HepG2 (cell line): Measurements from ENCODE around the gene WDR81. TPM values are rescaled to one million over a fixed set of nuclear protein-coding genes. Genes with fewer than 3 reads are reported as not detected.
A peak's percentile ranks its signal among the peaks of the same experiment; 100 is the strongest.

ENCODE experiments used
- ATAC-seq: fragments of 200-7000 bp; cut with Tn5 transposase; 3 replicates; pipeline ENCODE4 v1.9.1; 2020; ENCODE audit warnings: mild to moderate bottlenecking, moderate library complexity
- BruUV-seq: library from RNA; stranded (reverse); fragments of 400-500 nt; replicated peaks from 2 replicates; lab custom pipeline; 2021; lab: Mats Ljungman, UMichigan
- CTCF ChIA-PET: fragments of 300-600 bp; formaldehyde crosslinking; extraction: SDS; loops from one replicate; lab custom pipeline; 2021; ENCODE audit warnings: low total read pairs, inconsistent platforms, low intra/inter-chr PET ratio; lab: Yijun Ruan, JAX
- POLR2A ChIA-PET: fragments of 350-600 bp; sonication (Branson Sonifier 250); formaldehyde crosslinking; loops from one replicate; lab custom pipeline; 2020; ENCODE audit warnings: antibody characterized with exemption, inconsistent platforms; lab: Yijun Ruan, JAX
- DNase-seq: peaks from one replicate; pipeline ENCODE4 v3.0.0-alpha.2; 2015; ENCODE audit warnings: low spot score
- FAIRE-seq: peaks from 3 replicates; lab custom pipeline; 2011; peaks lifted over from hg19 to GRCh38; lab: Jason Lieb, UNC
- H2AFZ ChIP-seq: one replicate; pipeline ENCODE4 v1.6.1; 2011; ENCODE audit warnings: low read length, inconsistent platforms
- H3K27ac ChIP-seq: fragments of 300-600 bp; 3 replicates; pipeline ENCODE4 v1.8.0; 2011; ENCODE audit warnings: mixed run types, mild to moderate bottlenecking, mixed read lengths, low read length, inconsistent platforms; ENCODE audit not compliant: insufficient read depth; ENCODE audit errors: extremely low read length
- H3K27me3 ChIP-seq, 2 experiments: fragments of 200-600 bp in 1 of 2; 2 replicates in 1 of 2; 3 replicates in 1 of 2; pipeline versions ENCODE4 v1.6.0 to v1.8.0; 2011; ENCODE audit warnings: low read length in 2 of 2, mild to moderate bottlenecking in 2 of 2, moderate library complexity in 2 of 2, inconsistent platforms in 1 of 2; ENCODE audit not compliant: insufficient read depth in 2 of 2, control insufficient read depth in 1 of 2
- H3K36me3 ChIP-seq, 2 experiments: fragments of 200-600 bp in 1 of 2; replicated peaks in 1 of 2; 2 replicates in 1 of 2; 3 replicates in 1 of 2; pipeline versions ENCODE4 v1.5.1 to v1.8.0; 2011; ENCODE audit warnings: low read length in 2 of 2, inconsistent platforms in 1 of 2; ENCODE audit not compliant: insufficient read depth in 2 of 2, control insufficient read depth in 1 of 2
- H3K4me1 ChIP-seq: 2 replicates; pipeline ENCODE4 v1.5.1; 2012; ENCODE audit warnings: low read length, inconsistent platforms; ENCODE audit not compliant: insufficient read depth
- H3K4me2 ChIP-seq: 2 replicates; pipeline ENCODE4 v1.6.0; 2011; ENCODE audit warnings: low read depth, low read length, inconsistent platforms
- H3K4me3 ChIP-seq, 3 experiments: fragments of 200-600 bp in 1 of 3; sonication (generic), shearing (Covaris generic) in 1 of 3; replicated peaks in 1 of 3; 2 replicates each; pipeline ENCODE4 v1.5.1; 2011 to 2016; ENCODE audit warnings: low read length in 3 of 3, inconsistent platforms in 2 of 3, low read depth in 2 of 3, mild to moderate bottlenecking in 2 of 3, control low read depth in 1 of 3, mixed read lengths in 1 of 3; ENCODE audit not compliant: insufficient read depth in 1 of 3
- H3K79me2 ChIP-seq: one replicate; pipeline ENCODE4 v1.6.1; 2011; ENCODE audit warnings: low read length, inconsistent platforms; ENCODE audit not compliant: insufficient read depth
- H3K9ac ChIP-seq: 2 replicates; pipeline ENCODE4 v1.6.0; 2011; ENCODE audit warnings: mild to moderate bottlenecking, low read depth, low read length, inconsistent platforms; ENCODE audit not compliant: insufficient read depth
- H3K9me3 ChIP-seq: 2 replicates; pipeline ENCODE4 v1.5.1; 2012; ENCODE audit warnings: mild to moderate bottlenecking, low read length
- H4K20me1 ChIP-seq: 2 replicates; pipeline ENCODE4 v1.6.0; 2011; ENCODE audit warnings: inconsistent platforms, mild to moderate bottlenecking, low read length, moderate library complexity; ENCODE audit not compliant: insufficient read depth
- HOXA5 ChIP-seq: sonication (generic); formaldehyde crosslinking; IDR thresholded peaks from 2 replicates; pipeline ENCODE4 v1.4.0; 2020; ENCODE audit warnings: missing genetic modification reagents
- KLF13 ChIP-seq: sonication (generic); formaldehyde crosslinking; IDR thresholded peaks from 2 replicates; pipeline ENCODE4 v1.4.0; 2020; ENCODE audit warnings: mild to moderate bottlenecking, missing genetic modification reagents
- MNT ChIP-seq: fragments of 450-650 bp; IDR thresholded peaks from 2 replicates; pipeline ENCODE4 v1.6.1; 2016
- MTERF4 ChIP-seq: sonication (generic); formaldehyde crosslinking; IDR thresholded peaks from 2 replicates; pipeline ENCODE4 v1.8.0; 2023; ENCODE audit warnings: mild to moderate bottlenecking, missing genetic modification reagents
- NONO ChIP-seq, 2 experiments: fragments of 450-650 bp in 1 of 2; sonication (generic) in 1 of 2; formaldehyde crosslinking in 1 of 2; IDR thresholded peaks in 1 of 2; conservative IDR thresholded peaks in 1 of 2; 2 replicates each; pipeline versions ENCODE4 v1.6.1 to v1.8.0; 2017 to 2022; ENCODE audit warnings: mild to moderate bottlenecking in 1 of 2, missing genetic modification reagents in 1 of 2, moderate library complexity in 1 of 2
- TEAD2 ChIP-seq: sonication (generic); formaldehyde crosslinking; IDR thresholded peaks from 2 replicates; pipeline ENCODE4 v1.9.0; 2021; ENCODE audit warnings: missing genetic modification reagents
- YY1 ChIP-seq: IDR thresholded peaks from 2 replicates; pipeline ENCODE4 v1.6.1; 2011; ENCODE audit warnings: low read length, low read depth, moderate library complexity, mild to moderate bottlenecking; ENCODE audit not compliant: insufficient read depth, insufficient replicate concordance
- ZBTB39 ChIP-seq: sonication (generic); formaldehyde crosslinking; IDR thresholded peaks from 2 replicates; pipeline ENCODE4 v1.5.0; 2020; ENCODE audit warnings: missing genetic modification reagents
- ZNF160 ChIP-seq: sonication (generic); formaldehyde crosslinking; IDR thresholded peaks from 2 replicates; pipeline ENCODE4 v1.8.0; 2022; ENCODE audit warnings: mild to moderate bottlenecking, inconsistent platforms, missing genetic modification reagents
- ZNF207 ChIP-seq: fragments of 450-650 bp; IDR thresholded peaks from 2 replicates; pipeline ENCODE4 v1.6.1; 2016; ENCODE audit warnings: antibody characterized with exemption, borderline replicate concordance
- ZNF615 ChIP-seq: sonication (generic); formaldehyde crosslinking; IDR thresholded peaks from 2 replicates; pipeline ENCODE4 v1.5.0; 2020; ENCODE audit warnings: mild to moderate bottlenecking, missing genetic modification reagents, borderline replicate concordance
- WGBS: methylation state at CpG from one replicate; pipeline ENCODE4 v1.1.6; 2017; ENCODE audit warnings: low lambda C conversion rate; 5-methylcytosine and 5-hydroxymethylcytosine counted together
- in situ Hi-C: cut with HindIII; loops from 2 replicates; pipeline ENCODE4 v1.10.0; 2017; ENCODE audit warnings: low pct_unique_long_range_greater_than_20kb; ENCODE audit not compliant: extremely low pct_ligation_motif_present
- intact Hi-C: fragments of 100-400 bp; cut with micrococcal nuclease; formaldehyde crosslinking; loops from one replicate; pipeline ENCODE4 v1.10.0; 2022; ENCODE audit not compliant: unreplicated experiment
- polyA plus RNA-seq, 8 experiments: library from polyadenylated mRNA; depleted of rRNA in 3 of 8; stranded (reverse) in 7 of 8; unstranded in 1 of 8; fragments of >200 nt; fragmentation: Illumina TruSeq in 4 of 8; extraction: Trizol in 4 of 8; gene quantifications; 2 replicates each; pipeline versions ENCODE4 v1.2.1 to v1.2.3, GENCODE V29; 2011 to 2016; ENCODE audit warnings: low read depth in 4 of 8, missing spikeins in 1 of 8, mixed read lengths in 1 of 8; ENCODE audit not compliant: insufficient read depth in 1 of 8
- total RNA-seq, 5 experiments: library from RNA; depleted of rRNA; stranded (reverse); fragments of >200 nt; fragmentation: Illumina TruSeq; extraction: Trizol; gene quantifications; 2 replicates each; pipeline ENCODE4 v1.2.3, GENCODE V29; 2016; ENCODE audit warnings: low read depth in 1 of 5
- TF ChIP-seq, protein P1 (sequence below): sonication (generic); formaldehyde crosslinking; IDR thresholded peaks from 2 replicates; pipeline ENCODE4 v1.5.1; 2020; ENCODE audit warnings: mild to moderate bottlenecking, missing genetic modification reagents, moderate library complexity
- TF ChIP-seq, protein P2 (sequence below): sonication (generic); formaldehyde crosslinking; IDR thresholded peaks from 2 replicates; pipeline ENCODE4 v1.8.0; 2022; ENCODE audit warnings: mild to moderate bottlenecking, missing genetic modification reagents; ENCODE audit not compliant: insufficient replicate concordance
- TF ChIP-seq, protein P3 (sequence below): sonication (generic); formaldehyde crosslinking; IDR thresholded peaks from 2 replicates; pipeline ENCODE4 v1.4.0; 2020; ENCODE audit warnings: missing genetic modification reagents

WDR81 gene
- total and polyA plus RNA-seq, 2 of the 13 experiments (the other 11 are each of a cell fraction or from before 2014, with no cell fraction given) = 9.1 to 16.7 TPM

DNA sequence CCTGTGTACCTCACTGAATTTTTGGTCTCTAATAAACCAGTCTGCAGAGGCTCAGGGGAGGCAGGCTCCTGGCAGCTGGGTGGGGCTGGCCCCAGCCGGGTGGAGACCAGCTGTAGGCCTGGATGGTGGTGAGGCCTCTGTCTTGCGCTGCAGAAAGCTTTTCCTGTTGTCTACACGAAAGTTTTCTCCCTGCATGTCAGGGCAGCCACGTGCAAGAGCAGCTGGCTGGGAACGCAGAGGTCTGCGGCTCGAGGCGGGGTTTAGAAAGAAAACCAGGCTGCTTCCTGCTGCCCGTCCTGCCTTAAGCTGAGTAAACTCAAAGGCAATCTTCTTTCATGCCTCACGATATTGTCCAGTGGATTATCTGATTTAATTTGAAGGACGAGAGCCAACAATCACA is 39.8 kb downstream of the WDR81 start:
- 52% methylated on average over 9 of the region's 11 CpGs for WGBS
- Histone ChIP-seq H3K79me2 (peaks cover 32% of the 10 kb centered on the region), H3K4me3 (peak overlapping the region; percentile 33 to 94 (median 88); a peak in 5 of 6 replicates), H3K27ac (peak overlapping the region; percentile 99), H3K9ac (peak overlapping the region; percentile 93), H3K27me3 (no peaks in the 10 kb centered on the region), H3K4me2 (peak overlapping the region; percentile 79), H3K9me3 (no peaks in the 10 kb centered on the region), H3K4me1 (peaks cover 64% of the 10 kb centered on the region), H2AFZ (no peak overlapping the region), H4K20me1 (no peaks in the 10 kb centered on the region), H3K36me3 (peaks cover 6 to 8% of the 10 kb centered on the region in 2 experiments; a peak in 4 of 5 replicates)
- no peak for DNase-seq
- ChIA-PET CTCF (no interaction called here), POLR2A (interaction anchor here (1.4 to 13.7 kb wide), 12 partner anchors 11 to 115 kb away, joined by 3 to 480 read pairs (median 50); partner anchors contain the start of genes RILP, RPA1, SERPINF2 and SMYD4)
- no TSS peak for BruUV-seq
- no peak for ATAC-seq
- no peak for FAIRE-seq
- intact Hi-C loops (no loop called here), in situ Hi-C loops (no loop called here)
- TF ChIP-seq ZBTB39 = no peak
- TF ChIP-seq ZNF615 = no peak
- no peak for TF ChIP-seq ZNF160 (CRISPR knock-in tag)
- no peak for TF ChIP-seq MNT
- no peak for TF ChIP-seq YY1
- TF ChIP-seq KLF13 = no peak
- TF ChIP-seq, protein P1, sequence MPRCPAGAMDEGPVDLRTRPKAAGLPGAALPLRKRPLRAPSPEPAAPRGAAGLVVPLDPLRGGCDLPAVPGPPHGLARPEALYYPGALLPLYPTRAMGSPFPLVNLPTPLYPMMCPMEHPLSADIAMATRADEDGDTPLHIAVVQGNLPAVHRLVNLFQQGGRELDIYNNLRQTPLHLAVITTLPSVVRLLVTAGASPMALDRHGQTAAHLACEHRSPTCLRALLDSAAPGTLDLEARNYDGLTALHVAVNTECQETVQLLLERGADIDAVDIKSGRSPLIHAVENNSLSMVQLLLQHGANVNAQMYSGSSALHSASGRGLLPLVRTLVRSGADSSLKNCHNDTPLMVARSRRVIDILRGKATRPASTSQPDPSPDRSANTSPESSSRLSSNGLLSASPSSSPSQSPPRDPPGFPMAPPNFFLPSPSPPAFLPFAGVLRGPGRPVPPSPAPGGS (CRISPR knock-in tag) = no peak
- TF ChIP-seq, protein P2, sequence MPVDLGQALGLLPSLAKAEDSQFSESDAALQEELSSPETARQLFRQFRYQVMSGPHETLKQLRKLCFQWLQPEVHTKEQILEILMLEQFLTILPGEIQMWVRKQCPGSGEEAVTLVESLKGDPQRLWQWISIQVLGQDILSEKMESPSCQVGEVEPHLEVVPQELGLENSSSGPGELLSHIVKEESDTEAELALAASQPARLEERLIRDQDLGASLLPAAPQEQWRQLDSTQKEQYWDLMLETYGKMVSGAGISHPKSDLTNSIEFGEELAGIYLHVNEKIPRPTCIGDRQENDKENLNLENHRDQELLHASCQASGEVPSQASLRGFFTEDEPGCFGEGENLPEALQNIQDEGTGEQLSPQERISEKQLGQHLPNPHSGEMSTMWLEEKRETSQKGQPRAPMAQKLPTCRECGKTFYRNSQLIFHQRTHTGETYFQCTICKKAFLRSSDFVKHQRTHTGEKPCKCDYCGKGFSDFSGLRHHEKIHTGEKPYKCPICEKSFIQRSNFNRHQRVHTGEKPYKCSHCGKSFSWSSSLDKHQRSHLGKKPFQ (CRISPR knock-in tag) = no peak
- TF ChIP-seq, protein P3, sequence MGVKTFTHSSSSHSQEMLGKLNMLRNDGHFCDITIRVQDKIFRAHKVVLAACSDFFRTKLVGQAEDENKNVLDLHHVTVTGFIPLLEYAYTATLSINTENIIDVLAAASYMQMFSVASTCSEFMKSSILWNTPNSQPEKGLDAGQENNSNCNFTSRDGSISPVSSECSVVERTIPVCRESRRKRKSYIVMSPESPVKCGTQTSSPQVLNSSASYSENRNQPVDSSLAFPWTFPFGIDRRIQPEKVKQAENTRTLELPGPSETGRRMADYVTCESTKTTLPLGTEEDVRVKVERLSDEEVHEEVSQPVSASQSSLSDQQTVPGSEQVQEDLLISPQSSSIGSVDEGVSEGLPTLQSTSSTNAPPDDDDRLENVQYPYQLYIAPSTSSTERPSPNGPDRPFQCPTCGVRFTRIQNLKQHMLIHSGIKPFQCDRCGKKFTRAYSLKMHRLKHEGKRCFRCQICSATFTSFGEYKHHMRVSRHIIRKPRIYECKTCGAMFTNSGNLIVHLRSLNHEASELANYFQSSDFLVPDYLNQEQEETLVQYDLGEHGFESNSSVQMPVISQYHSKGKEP (CRISPR knock-in tag) = no peak
- no peak for TF ChIP-seq ZNF207
- TF ChIP-seq MTERF4 (CRISPR knock-in tag) = no peak
- TF ChIP-seq NONO (IDR thresholded peaks at IDR 0.05) = no peak
- no peak for TF ChIP-seq NONO (CRISPR knock-in tag; conservative IDR thresholded peaks at IDR 0.05)
- no peak for TF ChIP-seq TEAD2
- TF ChIP-seq HOXA5 = no peak
